ENCODE measurements around the gene C3.

DNA sequence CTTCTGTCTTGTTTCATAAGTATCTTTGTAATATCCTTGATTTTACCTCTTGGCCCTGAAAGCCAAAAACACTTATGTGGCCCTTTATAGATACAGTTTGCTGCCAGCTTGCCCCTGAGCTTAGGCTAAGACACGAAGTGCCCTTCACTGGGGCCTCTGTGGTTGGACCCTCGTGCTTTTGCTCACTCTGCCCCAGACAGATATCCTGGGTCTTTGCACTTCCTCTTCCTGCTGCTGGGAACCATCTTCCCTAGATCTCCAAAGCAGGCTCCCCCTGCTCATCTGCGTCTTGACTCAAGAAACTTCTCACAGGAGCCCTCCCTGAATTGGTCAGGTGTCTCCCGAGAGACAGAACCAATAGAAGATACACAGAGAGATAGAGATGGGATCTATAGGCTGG, 48.5 kb downstream of the C3 start:
- TF ChIP-seq, protein P1, sequence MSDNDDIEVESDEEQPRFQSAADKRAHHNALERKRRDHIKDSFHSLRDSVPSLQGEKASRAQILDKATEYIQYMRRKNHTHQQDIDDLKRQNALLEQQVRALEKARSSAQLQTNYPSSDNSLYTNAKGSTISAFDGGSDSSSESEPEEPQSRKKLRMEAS (IDR thresholded peaks at IDR 0.05), result no peak
- TF ChIP-seq, protein P2, sequence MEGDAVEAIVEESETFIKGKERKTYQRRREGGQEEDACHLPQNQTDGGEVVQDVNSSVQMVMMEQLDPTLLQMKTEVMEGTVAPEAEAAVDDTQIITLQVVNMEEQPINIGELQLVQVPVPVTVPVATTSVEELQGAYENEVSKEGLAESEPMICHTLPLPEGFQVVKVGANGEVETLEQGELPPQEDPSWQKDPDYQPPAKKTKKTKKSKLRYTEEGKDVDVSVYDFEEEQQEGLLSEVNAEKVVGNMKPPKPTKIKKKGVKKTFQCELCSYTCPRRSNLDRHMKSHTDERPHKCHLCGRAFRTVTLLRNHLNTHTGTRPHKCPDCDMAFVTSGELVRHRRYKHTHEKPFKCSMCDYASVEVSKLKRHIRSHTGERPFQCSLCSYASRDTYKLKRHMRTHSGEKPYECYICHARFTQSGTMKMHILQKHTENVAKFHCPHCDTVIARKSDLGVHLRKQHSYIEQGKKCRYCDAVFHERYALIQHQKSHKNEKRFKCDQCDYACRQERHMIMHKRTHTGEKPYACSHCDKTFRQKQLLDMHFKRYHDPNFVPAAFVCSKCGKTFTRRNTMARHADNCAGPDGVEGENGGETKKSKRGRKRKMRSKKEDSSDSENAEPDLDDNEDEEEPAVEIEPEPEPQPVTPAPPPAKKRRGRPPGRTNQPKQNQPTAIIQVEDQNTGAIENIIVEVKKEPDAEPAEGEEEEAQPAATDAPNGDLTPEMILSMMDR (IDR thresholded peaks at IDR 0.05 in 2 of 3, conservative IDR thresholded peaks at IDR 0.05 in 1 of 3; ENCODE audit: borderline replicate concordance in 1 of 3, insufficient read depth in 1 of 3, low read depth in 2 of 3, low read length in 2 of 3), result no peak
- TF ChIP-seq POLR2A (IDR thresholded peaks at IDR 0.05; ENCODE audit: borderline replicate concordance, extremely low read depth, insufficient read depth, insufficient read length) (no peak), POLR2AphosphoS5 (IDR thresholded peaks at IDR 0.05; ENCODE audit: low read depth, low read length) (no peak), ZNF274 (IDR thresholded peaks at IDR 0.05; ENCODE audit: low read depth, low read length) (no peak), TCF7L2 (IDR thresholded peaks at IDR 0.05; ENCODE audit: borderline replicate concordance, extremely low read depth, insufficient read depth, insufficient read length) (no peak), SIN3A (IDR thresholded peaks at IDR 0.05; ENCODE audit: low read depth) (no peak), CEBPB (IDR thresholded peaks at IDR 0.05; ENCODE audit: low read depth) (no peak), EZH2 (IDR thresholded peaks at IDR 0.05) (no peak), CBX3 (IDR thresholded peaks at IDR 0.05; ENCODE audit: low read depth) (no peak), REST (IDR thresholded peaks at IDR 0.05; ENCODE audit: low read depth) (no peak)
- TF ChIP-seq, protein P3, sequence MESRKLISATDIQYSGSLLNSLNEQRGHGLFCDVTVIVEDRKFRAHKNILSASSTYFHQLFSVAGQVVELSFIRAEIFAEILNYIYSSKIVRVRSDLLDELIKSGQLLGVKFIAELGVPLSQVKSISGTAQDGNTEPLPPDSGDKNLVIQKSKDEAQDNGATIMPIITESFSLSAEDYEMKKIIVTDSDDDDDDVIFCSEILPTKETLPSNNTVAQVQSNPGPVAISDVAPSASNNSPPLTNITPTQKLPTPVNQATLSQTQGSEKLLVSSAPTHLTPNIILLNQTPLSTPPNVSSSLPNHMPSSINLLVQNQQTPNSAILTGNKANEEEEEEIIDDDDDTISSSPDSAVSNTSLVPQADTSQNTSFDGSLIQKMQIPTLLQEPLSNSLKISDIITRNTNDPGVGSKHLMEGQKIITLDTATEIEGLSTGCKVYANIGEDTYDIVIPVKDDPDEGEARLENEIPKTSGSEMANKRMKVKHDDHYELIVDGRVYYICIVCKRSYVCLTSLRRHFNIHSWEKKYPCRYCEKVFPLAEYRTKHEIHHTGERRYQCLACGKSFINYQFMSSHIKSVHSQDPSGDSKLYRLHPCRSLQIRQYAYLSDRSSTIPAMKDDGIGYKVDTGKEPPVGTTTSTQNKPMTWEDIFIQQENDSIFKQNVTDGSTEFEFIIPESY (IDR thresholded peaks at IDR 0.05; ENCODE audit: extremely low read depth, insufficient replicate concordance, low read length), result no peak
